C4-2B (cell line): ENCODE measurements around the gene TNS3.

Experiments used
- ZFX ChIP-seq: fragments of 450-650 bp; IDR thresholded peaks from 2 replicates; pipeline ENCODE4 v1.6.1; 2017
- TF ChIP-seq, protein P1 (sequence below): fragments of 450-650 bp; conservative IDR thresholded peaks from 2 replicates; pipeline ENCODE4 v1.5.1; 2017; ENCODE audit warnings: mild to moderate bottlenecking

DNA sequence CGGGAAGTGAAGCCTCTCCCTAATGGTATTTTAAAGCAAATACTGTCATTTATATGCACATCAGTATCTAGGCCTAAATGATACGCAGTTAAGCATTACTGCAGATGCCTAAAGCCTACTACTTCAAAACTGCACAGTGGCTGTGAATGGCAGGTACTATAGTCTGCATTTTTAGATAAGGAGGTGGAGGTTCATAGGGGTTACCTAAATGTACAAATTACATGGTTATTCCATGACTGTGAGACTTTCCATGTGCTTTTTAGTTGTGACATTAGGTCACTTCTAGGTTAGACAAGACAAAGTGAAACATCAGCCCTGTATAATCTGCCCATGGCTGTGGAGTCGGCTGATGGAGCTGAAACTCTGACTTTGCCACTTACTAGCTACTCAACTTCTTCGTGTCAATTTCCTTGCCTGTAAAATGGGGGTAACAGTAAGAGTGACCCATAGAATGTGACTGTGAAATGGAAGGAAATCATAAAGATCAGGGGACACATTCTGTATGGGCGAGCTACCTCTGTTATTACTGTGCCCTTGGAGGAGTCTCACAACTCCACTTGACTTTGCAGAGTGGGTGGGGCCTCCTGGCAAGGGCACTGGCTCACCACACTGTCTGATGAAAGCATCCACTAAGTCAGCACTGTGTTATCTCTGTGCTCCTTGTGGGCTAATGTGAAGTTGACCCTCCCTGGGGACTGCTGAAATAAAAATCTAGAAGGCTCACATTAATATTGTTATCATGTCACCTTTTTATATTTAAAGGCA lies 239.4 kb downstream of the TNS3 start:
- TF ChIP-seq, protein P1, sequence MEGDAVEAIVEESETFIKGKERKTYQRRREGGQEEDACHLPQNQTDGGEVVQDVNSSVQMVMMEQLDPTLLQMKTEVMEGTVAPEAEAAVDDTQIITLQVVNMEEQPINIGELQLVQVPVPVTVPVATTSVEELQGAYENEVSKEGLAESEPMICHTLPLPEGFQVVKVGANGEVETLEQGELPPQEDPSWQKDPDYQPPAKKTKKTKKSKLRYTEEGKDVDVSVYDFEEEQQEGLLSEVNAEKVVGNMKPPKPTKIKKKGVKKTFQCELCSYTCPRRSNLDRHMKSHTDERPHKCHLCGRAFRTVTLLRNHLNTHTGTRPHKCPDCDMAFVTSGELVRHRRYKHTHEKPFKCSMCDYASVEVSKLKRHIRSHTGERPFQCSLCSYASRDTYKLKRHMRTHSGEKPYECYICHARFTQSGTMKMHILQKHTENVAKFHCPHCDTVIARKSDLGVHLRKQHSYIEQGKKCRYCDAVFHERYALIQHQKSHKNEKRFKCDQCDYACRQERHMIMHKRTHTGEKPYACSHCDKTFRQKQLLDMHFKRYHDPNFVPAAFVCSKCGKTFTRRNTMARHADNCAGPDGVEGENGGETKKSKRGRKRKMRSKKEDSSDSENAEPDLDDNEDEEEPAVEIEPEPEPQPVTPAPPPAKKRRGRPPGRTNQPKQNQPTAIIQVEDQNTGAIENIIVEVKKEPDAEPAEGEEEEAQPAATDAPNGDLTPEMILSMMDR, result no peak
- TF ChIP-seq ZFX, result no peak
